ENCODE measurements around the gene CES5A.

DNA sequence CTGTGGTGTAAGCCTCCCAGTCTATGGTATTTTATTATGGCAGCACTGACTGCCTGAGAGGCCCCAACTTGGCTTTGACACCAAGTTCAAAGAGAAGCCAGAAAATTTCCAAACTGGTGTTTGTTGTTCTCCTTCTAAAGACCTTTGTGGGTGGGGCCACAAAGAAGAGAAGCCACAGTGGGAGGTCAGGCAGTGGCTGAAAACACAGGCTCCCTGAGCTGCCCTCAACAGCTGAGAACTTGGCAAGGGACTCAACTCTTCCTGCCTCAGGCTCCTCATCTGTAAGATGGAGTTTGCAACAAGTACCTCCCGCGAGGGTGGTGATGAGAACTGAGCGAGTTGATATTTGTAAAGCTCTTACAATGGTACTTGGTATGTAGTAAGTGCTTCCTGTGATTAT lies 18.2 kb downstream of the CES5A start:
- TF ChIP-seq, protein P1, sequence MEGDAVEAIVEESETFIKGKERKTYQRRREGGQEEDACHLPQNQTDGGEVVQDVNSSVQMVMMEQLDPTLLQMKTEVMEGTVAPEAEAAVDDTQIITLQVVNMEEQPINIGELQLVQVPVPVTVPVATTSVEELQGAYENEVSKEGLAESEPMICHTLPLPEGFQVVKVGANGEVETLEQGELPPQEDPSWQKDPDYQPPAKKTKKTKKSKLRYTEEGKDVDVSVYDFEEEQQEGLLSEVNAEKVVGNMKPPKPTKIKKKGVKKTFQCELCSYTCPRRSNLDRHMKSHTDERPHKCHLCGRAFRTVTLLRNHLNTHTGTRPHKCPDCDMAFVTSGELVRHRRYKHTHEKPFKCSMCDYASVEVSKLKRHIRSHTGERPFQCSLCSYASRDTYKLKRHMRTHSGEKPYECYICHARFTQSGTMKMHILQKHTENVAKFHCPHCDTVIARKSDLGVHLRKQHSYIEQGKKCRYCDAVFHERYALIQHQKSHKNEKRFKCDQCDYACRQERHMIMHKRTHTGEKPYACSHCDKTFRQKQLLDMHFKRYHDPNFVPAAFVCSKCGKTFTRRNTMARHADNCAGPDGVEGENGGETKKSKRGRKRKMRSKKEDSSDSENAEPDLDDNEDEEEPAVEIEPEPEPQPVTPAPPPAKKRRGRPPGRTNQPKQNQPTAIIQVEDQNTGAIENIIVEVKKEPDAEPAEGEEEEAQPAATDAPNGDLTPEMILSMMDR (conservative IDR thresholded peaks at IDR 0.05; ENCODE audit: low read depth, low read length) = no peak
- TF ChIP-seq CEBPB (IDR thresholded peaks at IDR 0.05; ENCODE audit: low read depth, low read length) = no peak
- no peak for TF ChIP-seq RAD21 (IDR thresholded peaks at IDR 0.05; ENCODE audit: low read length)
- TF ChIP-seq BHLHE40 (IDR thresholded peaks at IDR 0.05; ENCODE audit: low read depth, low read length) = no peak
- TF ChIP-seq POLR2A (IDR thresholded peaks at IDR 0.05; ENCODE audit: low read depth, low read length) = no peak

Measured in IMR-90 (cell line).